ENCODE results near the gene ZDHHC3. TPM values are rescaled to one million over a fixed set of nuclear protein-coding genes. Genes with fewer than 3 reads are reported as not detected.

ZDHHC3 gene
- total RNA-seq, 1 donor from 2014 or later = 39.1 TPM

- ATAC-seq (no peak), DNase-seq (no peak)
- intact Hi-C loops (cut with micrococcal nuclease) = no loop called here
Measured at GRCh38 chr3:44907612-44908011, 68.4 kb downstream of the ZDHHC3 start.

- intact Hi-C loops (cut with micrococcal nuclease) = no loop called here
Measured at GRCh38 chr3:44906997-44907396, 69.0 kb downstream of the ZDHHC3 start.

GRCh38 chr3:44905446-44906157 is 70.4 kb downstream of the ZDHHC3 start:
- intact Hi-C loops (cut with micrococcal nuclease) = no loop called here
- no peak for DNase-seq
- no peak for ATAC-seq

More at GRCh38 chr3:44906997-44907396, 69.0 kb downstream of the ZDHHC3 start:
- DNase-seq (no peak), ATAC-seq (no peak)

- intact Hi-C loops (cut with micrococcal nuclease) = no loop called here
- no peak for ATAC-seq
- no peak for DNase-seq
Measured at GRCh38 chr3:44903751-44904150, 72.2 kb downstream of the ZDHHC3 start.

- ATAC-seq (no peak), DNase-seq (no peak)
Measured at GRCh38 chr3:44903314-44903713, 72.7 kb downstream of the ZDHHC3 start.

GRCh38 chr3:44902628-44903027 is 73.3 kb downstream of the ZDHHC3 start:
- DNase-seq (no peak), ATAC-seq (no peak)
- intact Hi-C loops (cut with micrococcal nuclease) = no loop called here

More at GRCh38 chr3:44903314-44903713, 72.7 kb downstream of the ZDHHC3 start:
- intact Hi-C loops (cut with micrococcal nuclease) = no loop called here

GRCh38 chr3:44899683-44900367 is 76.1 kb downstream of the ZDHHC3 start:
- DNase-seq (no peak), ATAC-seq (no peak)
- intact Hi-C loops (cut with micrococcal nuclease) = no loop called here

GRCh38 chr3:44896440-44896839 is 79.5 kb downstream of the ZDHHC3 start:
- no peak for DNase-seq
- intact Hi-C loops (cut with micrococcal nuclease) = no loop called here
- ATAC-seq = no peak

GRCh38 chr3:44894485-44894884 is 81.5 kb downstream of the ZDHHC3 start:
- ATAC-seq (no peak), DNase-seq (no peak)
- intact Hi-C loops (cut with micrococcal nuclease) = no loop called here

GRCh38 chr3:44893097-44893496 is 82.9 kb downstream of the ZDHHC3 start:
- intact Hi-C loops (cut with micrococcal nuclease) = no loop called here
- DNase-seq (no peak), ATAC-seq (no peak)

GRCh38 chr3:44892689-44893088 is 83.3 kb downstream of the ZDHHC3 start:
- intact Hi-C loops (cut with micrococcal nuclease) = no loop called here
- ATAC-seq (no peak), DNase-seq (no peak)

- DNase-seq (no peak), ATAC-seq (no peak)
- intact Hi-C loops (cut with micrococcal nuclease) = no loop called here
Measured at GRCh38 chr3:44890852-44891251, 85.1 kb downstream of the ZDHHC3 start.

GRCh38 chr3:44890258-44890657 is 85.7 kb downstream of the ZDHHC3 start:
- DNase-seq = no peak
- intact Hi-C loops (cut with micrococcal nuclease) = no loop called here
- ATAC-seq = no peak

- ATAC-seq (no peak), DNase-seq (no peak)
- intact Hi-C loops (cut with micrococcal nuclease) = no loop called here
Measured at GRCh38 chr3:44887101-44887500, 88.9 kb downstream of the ZDHHC3 start.

GRCh38 chr3:44886561-44886960 is 89.4 kb downstream of the ZDHHC3 start:
- ATAC-seq (no peak), DNase-seq (no peak)
- intact Hi-C loops (cut with micrococcal nuclease) = no loop called here

GRCh38 chr3:44885618-44886017 is 90.4 kb downstream of the ZDHHC3 start:
- DNase-seq (no peak), ATAC-seq (no peak)
- intact Hi-C loops (cut with micrococcal nuclease) = no loop called here

GRCh38 chr3:44883999-44884431 is 92.0 kb downstream of the ZDHHC3 start:
- no peak for DNase-seq
- intact Hi-C loops (cut with micrococcal nuclease) = no loop called here
- no peak for ATAC-seq

- intact Hi-C loops (cut with micrococcal nuclease) = no loop called here
- DNase-seq = no peak
- ATAC-seq = no peak
Measured at GRCh38 chr3:44883213-44883955, 92.6 kb downstream of the ZDHHC3 start.

- intact Hi-C loops (cut with micrococcal nuclease) = no loop called here
- DNase-seq (no peak), ATAC-seq (no peak)
Measured at GRCh38 chr3:44880284-44880683, 95.7 kb downstream of the ZDHHC3 start.

GRCh38 chr3:44877333-44877732 is 98.6 kb downstream of the ZDHHC3 start:
- DNase-seq (no peak), ATAC-seq (no peak)
- intact Hi-C loops (cut with micrococcal nuclease) = no loop called here
